HCT116 (cell line): ENCODE results near the gene USP48. TPM values are rescaled to one million over a fixed set of nuclear protein-coding genes. Genes with fewer than 3 reads are reported as not detected.

Experiments used
- ATAC-seq: fragments of 200-7000 bp; cut with Tn5 transposase; 2 replicates; pipeline ENCODE4 v1.9.1; 2020; ENCODE audit warnings: mild to moderate bottlenecking, moderate library complexity
- BruUV-seq: library from RNA; stranded (reverse); fragments of 400-500 nt; replicated peaks from 2 replicates; lab custom pipeline; 2021; lab: Mats Ljungman, UMichigan
- CTCF ChIA-PET: fragments of 300-600 bp; sonication (Branson Sonifier 250); formaldehyde crosslinking; loops from one replicate; lab custom pipeline; 2021; ENCODE audit warnings: antibody characterized with exemption; lab: Charles Lee
- POLR2A ChIA-PET: fragments of 300-600, 350-600 bp; sonication (Branson Sonifier 250); formaldehyde crosslinking; loops from one replicate; lab custom pipeline; 2021; ENCODE audit warnings: antibody characterized with exemption; lab: Charles Lee
- RAD21 ChIA-PET, 2 experiments: fragments of 300-600 bp; sonication (Branson Sonifier 250); formaldehyde crosslinking; loops; one replicate each; lab custom pipeline; 2023; ENCODE audit warnings: low total read pairs in 2 of 2; ENCODE audit not compliant: uncharacterized antibody in 2 of 2, unreplicated experiment in 2 of 2, low non-redundant PET in 1 of 2; lab: Charles Lee
- DNase-seq: peaks from one replicate; pipeline ENCODE4 v3.0.0-alpha.2; 2010; ENCODE audit warnings: low read depth, low spot score
- H2AFZ ChIP-seq: fragments of 200-600 bp; shearing (Covaris generic), sonication (generic); 2 replicates; pipeline ENCODE4 v1.6.1; 2017; ENCODE audit warnings: low read depth, mixed run types, mixed read lengths, antibody characterized with exemption, low read length; ENCODE audit not compliant: poor library complexity, severe bottlenecking
- H3K27ac ChIP-seq: 2 replicates; pipeline ENCODE4 v1.5.1; 2012; ENCODE audit warnings: low read depth, low read length
- H3K27me3 ChIP-seq: fragments of 200-600 bp; sonication (generic); 2 replicates; pipeline ENCODE4 v1.6.1; 2016; ENCODE audit warnings: mixed run types, low read length, mixed read lengths; ENCODE audit not compliant: insufficient read depth
- H3K36me3 ChIP-seq, 2 experiments: fragments of 200-500 bp in 1 of 2; fragments of 200-600 bp in 1 of 2; sonication (Bioruptor generic) in 1 of 2; sonication (generic) in 1 of 2; 2 replicates each; pipeline versions ENCODE4 v1.5.1 to v1.6.1; 2014 to 2016; ENCODE audit warnings: low read length in 2 of 2, inconsistent platforms in 1 of 2, mixed read lengths in 1 of 2, mixed run types in 1 of 2; ENCODE audit not compliant: insufficient read depth in 2 of 2, control insufficient read depth in 1 of 2
- H3K4me1 ChIP-seq, 2 experiments: fragments of 200-600 bp in 1 of 2; sonication (generic) in 1 of 2; 2 replicates each; pipeline versions ENCODE4 v1.5.1 to v1.6.1; 2012 to 2017; ENCODE audit warnings: low read length in 2 of 2, inconsistent platforms in 1 of 2, mild to moderate bottlenecking in 1 of 2, mixed read lengths in 1 of 2, mixed run types in 1 of 2, moderate library complexity in 1 of 2; ENCODE audit not compliant: insufficient read depth in 2 of 2, control insufficient read depth in 1 of 2
- H3K4me2 ChIP-seq: fragments of 200-600 bp; sonication (generic); 2 replicates; pipeline ENCODE4 v1.6.1; 2017; ENCODE audit warnings: mixed run types, low read length, mixed read lengths
- H3K4me3 ChIP-seq, 2 experiments: fragments of 200-600 bp in 1 of 2; sonication (generic) in 1 of 2; replicated peaks in 1 of 2; 2 replicates each; pipeline ENCODE4 v1.5.1; 2011 to 2016; ENCODE audit warnings: low read length in 2 of 2, control low read depth in 1 of 2, low read depth in 1 of 2, mild to moderate bottlenecking in 1 of 2, mixed read lengths in 1 of 2, mixed run types in 1 of 2
- H3K79me2 ChIP-seq: fragments of 200-600 bp; sonication (generic); 2 replicates; pipeline ENCODE4 v1.6.1; 2017; ENCODE audit warnings: mild to moderate bottlenecking, mixed run types, low read length, moderate library complexity, mixed read lengths; ENCODE audit not compliant: insufficient read depth
- H3K9ac ChIP-seq: fragments of 200-600 bp; sonication (generic); 2 replicates; pipeline ENCODE4 v1.6.1; 2016; ENCODE audit warnings: low read length, mixed read lengths
- H3K9me2 ChIP-seq: fragments of 200-600 bp; sonication (generic), shearing (Covaris generic); 2 replicates; pipeline ENCODE4 v1.6.1; 2017; ENCODE audit warnings: mixed run types, mild to moderate bottlenecking, moderate library complexity; ENCODE audit not compliant: insufficient read depth
- H3K9me3 ChIP-seq, 2 experiments: fragments of 200-500 bp in 1 of 2; fragments of 200-600 bp in 1 of 2; sonication (Bioruptor generic) in 1 of 2; sonication (generic) in 1 of 2; 2 replicates each; pipeline ENCODE4 v1.6.1; 2014 to 2017; ENCODE audit warnings: low read length in 2 of 2, mixed read lengths in 2 of 2, inconsistent platforms in 1 of 2, low read depth in 1 of 2, mild to moderate bottlenecking in 1 of 2, mixed run types in 1 of 2, moderate library complexity in 1 of 2; ENCODE audit not compliant: control insufficient read depth in 1 of 2, insufficient read depth in 1 of 2
- H4K20me1 ChIP-seq: fragments of 200-600 bp; sonication (generic), shearing (Covaris generic); 2 replicates; pipeline ENCODE4 v1.6.1; 2017; ENCODE audit warnings: mixed run types, mild to moderate bottlenecking, moderate library complexity; ENCODE audit not compliant: insufficient read depth
- ATF3 ChIP-seq: IDR thresholded peaks from 2 replicates; pipeline ENCODE4 v1.6.1; 2012
- CBX3 ChIP-seq: IDR thresholded peaks from 2 replicates; pipeline ENCODE4 v1.6.1; 2012; ENCODE audit warnings: low read depth
- CEBPB ChIP-seq: IDR thresholded peaks from 2 replicates; pipeline ENCODE4 v1.6.1; 2012; ENCODE audit warnings: low read depth
- ELF1 ChIP-seq: IDR thresholded peaks from 2 replicates; pipeline ENCODE4 v1.6.1; 2012; ENCODE audit warnings: low read depth, borderline replicate concordance
- FOSL1 ChIP-seq: IDR thresholded peaks from 2 replicates; pipeline ENCODE4 v1.6.1; 2012; ENCODE audit warnings: low read depth
- MAX ChIP-seq: IDR thresholded peaks from 2 replicates; pipeline ENCODE4 v1.6.1; 2012
- RAD21 ChIP-seq: IDR thresholded peaks from 2 replicates; pipeline ENCODE4 v1.6.1; 2012; ENCODE audit warnings: low read depth, mild to moderate bottlenecking
- SIN3A ChIP-seq: IDR thresholded peaks from 2 replicates; pipeline ENCODE4 v1.6.1; 2012; ENCODE audit warnings: low read depth
- TCF7L2 ChIP-seq: IDR thresholded peaks from 2 replicates; pipeline ENCODE4 v1.7.0; 2011; ENCODE audit warnings: borderline replicate concordance, inconsistent platforms; ENCODE audit not compliant: insufficient read depth, insufficient read length; ENCODE audit errors: extremely low read depth
- YY1 ChIP-seq: IDR thresholded peaks from 2 replicates; pipeline ENCODE4 v1.6.1; 2011; ENCODE audit warnings: low read length, low read depth, moderate library complexity, mild to moderate bottlenecking; ENCODE audit not compliant: insufficient replicate concordance; ENCODE audit errors: extremely low read depth
- ZBTB33 ChIP-seq: IDR thresholded peaks from 2 replicates; pipeline ENCODE4 v1.6.1; 2011; ENCODE audit warnings: mild to moderate bottlenecking, low read length, moderate library complexity; ENCODE audit not compliant: insufficient replicate concordance; ENCODE audit errors: extremely low read depth
- ZFX ChIP-seq: fragments of 450-650 bp; IDR thresholded peaks from 2 replicates; pipeline ENCODE4 v1.6.1; 2017
- ZNF274 ChIP-seq: fragments of 200-500 bp; sonication (Bioruptor generic); IDR thresholded peaks from 2 replicates; pipeline ENCODE4 v1.6.1; 2014; ENCODE audit warnings: mild to moderate bottlenecking, low read depth, low read length, inconsistent platforms
- intact Hi-C: fragments of 100-400 bp; cut with micrococcal nuclease; formaldehyde crosslinking; loops from 2 replicates; pipeline ENCODE4 v1.10.0; 2022
- total RNA-seq: library from RNA; stranded (reverse); gene quantifications from one replicate; pipeline ENCODE4 v1.2.1, GENCODE V29; 2021; ENCODE audit not compliant: unreplicated experiment

USP48 gene
- total RNA-seq, 1 experiment from 2014 or later: 54.8 TPM

- Histone ChIP-seq H3K27ac (no peak overlapping the region), H3K9ac (no peak overlapping the region), H3K79me2 (no peaks in the 10 kb centered on the region), H3K4me1 (peaks cover 0 to 16% of the 10 kb centered on the region in 2 experiments; a peak in 2 of 4 replicates), H4K20me1 (no peaks in the 10 kb centered on the region), H3K4me3 (no peak overlapping the region), H3K27me3 (no peaks in the 10 kb centered on the region), H3K36me3 (no peaks in the 10 kb centered on the region), H3K9me3 (no peaks in the 10 kb centered on the region), H3K9me2 (no peaks in the 10 kb centered on the region), H2AFZ (no peak overlapping the region), H3K4me2 (no peak overlapping the region)
- ChIA-PET CTCF (no interaction called here), RAD21 (no interaction called here), POLR2A (no interaction called here)
- intact Hi-C loops: no loop called here
- BruUV-seq: no TSS peak
- ATAC-seq: no peak
- TF ChIP-seq ZNF274 (no peak), SIN3A (no peak), FOSL1 (no peak), YY1 (no peak), ELF1 (no peak), CBX3 (no peak), ZBTB33 (no peak), RAD21 (no peak), MAX (no peak), CEBPB (no peak), ZFX (no peak), TCF7L2 (no peak), ATF3 (no peak)
- DNase-seq: no peak
Measured at GRCh38 chr1:21804536-21804935, 21.6 kb upstream of the USP48 start.
